T-helper 22 cell (primary cell): ENCODE results near the gene SORT1.
A peak's percentile ranks its signal among the peaks of the same experiment; 100 is the strongest.
"Not testable (repeated sequence)": the region's sequence is repeated elsewhere in the genome, so short reads cannot be mapped to it uniquely, and the experiment has no call there.

Source experiments
- DNase-seq: peaks from one replicate; pipeline ENCODE4 v3.0.0-alpha.2; 2020; ENCODE audit warnings: low read depth

Gene SORT1

DNA sequence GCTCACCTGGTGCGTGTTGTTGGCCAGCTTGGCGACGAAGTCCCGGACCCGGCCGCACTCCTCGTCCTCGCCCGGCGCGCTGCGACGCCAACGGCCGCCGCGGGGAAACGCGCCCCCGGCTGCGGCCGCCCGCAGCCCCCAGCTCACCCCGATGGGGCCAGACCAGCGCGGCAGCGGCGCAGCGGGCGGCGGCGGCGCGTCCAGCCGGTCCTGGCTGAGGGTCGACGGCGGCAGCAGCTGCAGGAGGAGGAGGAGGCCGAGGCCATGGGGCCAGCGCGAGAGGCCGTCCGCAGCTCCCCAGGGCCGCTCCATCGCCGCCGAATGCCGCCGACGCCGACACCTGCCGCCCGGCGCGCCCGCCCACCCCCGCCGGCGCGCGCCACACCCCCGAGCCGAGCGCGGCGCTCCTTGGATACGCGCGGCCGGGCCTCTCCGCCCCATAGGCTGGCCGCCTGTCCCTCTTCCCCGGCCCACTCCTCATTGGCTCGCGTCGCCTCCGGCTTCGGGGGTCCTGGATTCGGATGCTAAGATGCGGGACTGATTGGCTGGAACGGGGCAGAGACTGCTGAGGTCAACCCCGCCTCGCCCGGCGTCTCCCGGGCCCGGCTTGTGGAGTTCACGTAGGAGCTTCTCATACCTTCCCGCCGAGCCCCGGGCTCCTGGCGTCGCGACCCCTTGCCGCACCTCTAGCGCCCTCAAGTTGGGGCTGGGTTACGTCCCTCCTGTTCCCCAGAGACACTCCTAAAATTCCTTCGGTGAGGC lies at the start of gene SORT1:
SORT1 (minus strand) TSS at position 338 of the 762 bp plus-strand sequence; CDS start at position 312, 26 bp downstream.
- peak; percentile 31 for DNase-seq

- not testable (repeated sequence) for DNase-seq
Measured at GRCh38 chr1:109445949-109446695, 48.4 kb upstream of the SORT1 start.

DNA sequence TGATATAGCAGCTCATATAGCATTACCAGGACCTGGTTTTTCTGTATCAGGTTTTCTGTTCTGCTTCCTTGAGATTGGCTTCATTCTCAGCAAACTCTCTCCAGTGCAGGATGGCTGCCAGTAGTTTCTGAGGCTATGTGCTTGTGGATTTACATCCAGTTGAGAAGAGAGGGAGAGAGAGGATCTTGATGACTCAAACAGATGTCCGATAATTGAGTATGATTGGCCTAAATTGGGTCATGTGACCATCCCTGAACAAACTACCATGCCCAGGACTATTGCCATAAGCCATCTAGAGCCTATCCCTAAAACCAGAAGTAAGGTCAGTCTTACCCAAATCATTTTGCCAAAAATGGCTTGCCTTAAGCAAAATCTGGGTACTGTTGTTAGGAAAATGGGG lies 46.6 kb upstream of the SORT1 start:
- no peak for DNase-seq

DNA sequence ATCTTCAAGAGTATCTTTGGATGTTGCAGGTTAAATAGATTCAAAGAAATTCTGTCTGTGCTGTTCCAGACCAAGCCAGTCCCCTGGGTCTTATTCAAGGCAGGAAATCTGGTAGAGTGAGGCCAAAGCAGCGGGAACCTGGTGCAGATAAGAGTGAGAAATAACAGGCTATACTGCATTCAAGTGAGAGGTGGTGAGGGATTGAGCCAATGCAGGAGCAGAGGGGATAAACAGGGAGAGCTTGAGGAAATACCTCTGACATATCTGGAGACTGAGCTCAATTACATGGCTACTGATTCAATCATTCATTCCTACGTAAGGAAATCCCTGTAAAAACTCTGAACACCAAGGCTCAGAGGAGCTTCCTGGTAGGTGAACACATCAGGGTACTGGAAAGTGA lies 45.8 kb upstream of the SORT1 start:
- DNase-seq, result no peak

DNA sequence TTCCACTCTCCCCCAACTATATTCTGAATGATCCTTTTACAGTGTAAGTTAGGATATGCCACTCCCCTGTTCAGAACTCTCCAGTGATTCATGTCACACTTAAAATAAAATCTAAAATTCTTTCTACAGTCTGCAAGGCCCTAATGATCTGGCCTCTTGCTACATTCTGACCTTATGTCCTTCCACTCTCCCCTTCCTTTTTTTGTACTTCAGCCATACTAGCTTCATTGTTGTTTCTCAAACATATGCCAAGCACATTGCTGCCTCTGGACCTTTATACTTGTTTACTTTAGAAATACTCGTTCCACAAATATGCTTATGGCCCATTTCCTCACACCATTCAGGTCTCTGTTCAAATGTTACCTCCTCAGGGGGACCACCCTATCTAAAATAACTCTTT lies 43.4 kb upstream of the SORT1 start:
- DNase-seq, result no peak

DNA sequence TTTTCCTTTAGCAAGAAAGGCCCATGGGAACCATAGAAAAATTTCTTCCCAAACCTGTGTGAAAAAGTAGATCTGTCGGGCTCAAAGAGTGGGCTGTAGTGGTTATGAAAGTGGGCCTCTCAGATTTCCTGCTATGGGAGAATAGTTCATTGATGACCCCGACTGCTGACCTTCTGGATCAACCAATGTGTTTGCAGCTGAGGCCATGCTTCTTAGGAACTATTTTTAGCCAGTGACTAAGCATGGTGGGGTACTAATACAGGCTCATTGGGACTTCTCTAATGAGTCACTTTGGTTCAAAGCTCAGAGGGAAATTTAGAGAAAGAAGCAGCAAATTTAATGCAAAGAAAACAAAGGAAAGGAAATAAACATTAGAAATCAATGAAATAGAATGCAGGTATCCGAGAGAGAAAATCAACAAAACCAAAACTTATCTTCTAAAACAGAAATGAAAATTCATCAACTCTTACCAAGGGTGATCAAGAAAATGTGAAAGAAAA lies 41.1 kb upstream of the SORT1 start:
- no peak for DNase-seq

GRCh38 chr1:109434484-109434883 lies 36.8 kb upstream of the SORT1 start:
- no peak for DNase-seq

GRCh38 chr1:109433322-109433721 lies 35.6 kb upstream of the SORT1 start:
- DNase-seq, result no peak

GRCh38 chr1:109432336-109432735 lies 34.6 kb upstream of the SORT1 start:
- DNase-seq, result no peak

GRCh38 chr1:109427171-109427467 lies 29.4 kb upstream of the SORT1 start:
- DNase-seq, result no peak

DNA sequence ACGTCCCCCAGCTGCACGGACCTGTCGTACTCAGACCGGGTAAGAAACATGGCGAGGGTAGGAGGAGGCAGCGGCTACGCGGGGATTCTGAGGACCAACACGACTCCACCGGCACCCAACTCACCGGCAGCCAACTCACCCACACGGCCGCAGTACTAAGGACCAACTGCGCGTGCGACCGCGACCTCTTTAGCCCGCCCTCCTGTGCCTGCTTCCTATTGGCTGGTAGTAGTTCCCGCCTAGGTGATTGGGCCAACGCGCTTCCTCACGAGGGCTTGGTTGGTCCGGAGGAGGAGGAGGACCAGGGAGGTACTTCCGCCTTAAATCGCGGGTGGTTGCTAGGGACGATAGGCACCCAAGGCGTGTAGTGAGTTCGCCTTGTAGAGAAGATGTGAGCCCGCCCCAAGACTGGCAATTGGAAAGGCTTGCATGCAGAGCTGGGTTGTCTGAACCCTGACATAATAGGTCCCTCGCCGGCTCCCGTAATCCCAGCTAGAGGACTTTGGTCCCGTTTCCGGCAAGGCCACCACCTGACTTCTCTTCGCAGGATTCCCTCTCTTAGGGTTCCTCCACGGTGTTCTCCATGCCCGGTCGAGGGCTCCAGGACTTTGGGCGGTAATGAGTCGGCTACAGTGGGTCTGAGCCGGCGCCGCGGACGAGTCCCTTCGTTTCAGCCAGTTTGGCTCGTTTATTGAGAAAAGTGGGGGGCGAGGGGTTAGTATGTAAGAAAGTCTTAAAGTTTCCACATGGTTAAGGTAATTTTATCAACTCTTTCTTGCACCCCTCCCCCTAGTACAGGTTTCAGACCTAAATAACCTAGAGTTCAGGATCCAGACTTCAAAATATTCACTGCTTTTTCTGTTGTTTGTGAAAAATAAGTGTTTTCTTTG lies 28.8 kb upstream of the SORT1 start, which contains the start of gene PSMA5:
PSMA5 (minus strand) TSS at position 168 of the 890 bp plus-strand sequence; CDS start at position 50, 118 bp downstream.
- DNase-seq, result peak; percentile 94

DNA sequence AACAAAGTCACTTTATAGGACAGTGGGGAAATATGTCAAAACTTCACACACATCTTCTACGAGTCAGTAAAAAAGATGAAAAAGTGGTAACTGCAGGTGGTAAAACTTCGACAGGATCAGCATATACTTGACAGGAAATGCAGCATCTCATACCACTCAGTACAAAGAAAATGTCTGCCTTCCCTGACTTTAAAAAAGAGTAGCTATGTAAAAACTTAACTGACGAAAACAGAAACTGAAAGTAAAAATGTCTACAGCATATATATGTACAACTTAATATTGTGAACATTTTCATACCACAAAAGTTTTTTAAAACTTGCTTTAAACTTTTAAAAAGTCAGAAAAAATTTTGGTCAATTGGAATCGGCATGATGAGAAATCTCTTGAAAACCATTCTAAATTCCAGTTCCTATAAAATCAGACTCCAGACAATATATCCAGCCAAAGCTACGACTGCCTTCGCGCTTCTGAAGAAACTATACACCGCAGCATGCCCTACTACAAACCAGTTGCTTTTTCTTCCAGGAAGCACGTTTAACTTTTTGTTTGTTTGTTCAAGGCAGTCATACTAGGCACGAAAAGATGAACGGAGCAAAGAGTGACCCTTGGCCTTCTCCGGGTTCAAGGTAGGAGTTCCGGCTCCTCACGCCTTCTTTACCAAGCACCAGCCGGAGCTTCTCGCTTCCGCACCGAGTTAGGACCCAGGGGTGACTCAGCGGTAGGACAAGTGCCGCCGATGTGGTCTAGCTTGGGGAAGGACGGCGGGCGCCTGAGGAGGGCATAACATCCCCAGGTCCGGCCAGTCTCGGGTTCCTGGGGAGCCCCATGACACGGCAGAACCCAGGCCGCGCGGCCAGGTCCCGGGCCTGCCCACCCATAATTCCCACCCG lies 27.9 kb upstream of the SORT1 start:
- DNase-seq, result peak; percentile 48

DNA sequence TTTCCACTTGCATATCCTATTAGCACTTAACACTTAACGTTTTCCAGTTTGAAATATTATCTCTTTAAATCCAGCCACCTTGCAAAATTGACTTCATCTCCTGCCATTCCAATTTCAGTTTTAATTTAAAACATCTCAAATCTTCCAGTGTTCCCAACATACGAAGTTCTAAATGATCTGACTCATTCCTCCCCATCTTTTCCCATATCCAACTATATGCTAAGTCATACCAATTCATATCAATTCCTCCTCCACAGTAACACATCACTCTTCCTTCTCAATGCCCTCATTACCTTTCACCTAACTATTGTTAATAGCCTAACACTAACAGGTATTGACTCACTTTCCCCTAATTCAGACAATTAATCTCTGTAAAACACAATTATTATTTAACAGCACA lies 25.8 kb upstream of the SORT1 start:
- no peak for DNase-seq

- no peak for DNase-seq
Measured at GRCh38 chr1:109412551-109412950, 14.8 kb upstream of the SORT1 start.

DNA sequence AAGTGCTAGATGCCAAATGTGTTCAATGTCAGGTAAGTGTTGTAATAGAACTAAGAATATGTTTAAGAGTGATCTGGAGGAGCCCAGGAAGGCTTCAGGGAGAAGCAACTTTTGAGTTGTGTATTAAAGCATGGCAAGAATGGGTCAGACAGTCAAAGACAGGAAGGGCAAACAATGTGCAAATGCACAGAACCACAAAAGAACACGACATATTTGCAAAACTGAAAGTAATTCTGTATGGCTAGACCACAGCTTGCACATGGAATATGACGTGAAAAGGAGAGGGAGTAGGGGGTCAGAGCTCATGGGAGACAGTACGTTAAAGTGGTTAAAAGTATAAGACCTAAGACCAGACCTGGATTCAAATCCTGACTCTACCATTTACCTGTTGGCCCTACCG lies 7.1 kb upstream of the SORT1 start:
- DNase-seq, result no peak

- DNase-seq, result no peak
Measured at GRCh38 chr1:109402025-109402424, 4.3 kb upstream of the SORT1 start.

DNA sequence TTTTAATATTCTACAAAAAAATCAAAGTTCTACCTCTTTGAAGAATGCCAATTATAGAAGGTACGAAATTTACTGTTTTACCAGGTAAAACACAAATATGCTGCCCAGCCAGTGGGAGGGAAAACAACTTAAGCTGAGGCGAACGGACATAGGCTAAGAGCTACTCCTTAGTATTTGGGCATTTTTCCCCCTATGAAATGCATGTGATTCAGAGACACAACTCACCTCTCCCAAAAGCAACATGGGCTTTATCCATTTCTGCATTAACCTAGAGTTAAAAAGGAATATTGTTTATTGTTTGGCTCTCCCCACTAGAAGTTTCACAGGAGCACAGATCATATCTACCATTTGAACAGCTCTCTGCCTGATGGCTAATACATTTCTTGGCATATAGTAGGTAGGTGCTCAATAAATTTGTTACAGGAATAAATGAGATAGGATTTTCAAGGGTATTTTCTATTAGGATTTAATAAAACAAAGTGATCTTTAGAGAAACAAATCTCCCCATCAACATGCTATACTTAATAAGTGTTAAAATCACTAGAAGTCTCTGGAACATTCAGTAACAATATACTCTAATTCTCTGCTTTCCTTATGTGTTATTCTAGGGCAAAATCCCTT lies 2.4 kb upstream of the SORT1 start:
- no peak for DNase-seq

- DNase-seq, result no peak
Measured at GRCh38 chr1:109399326-109399957, 1.7 kb upstream of the SORT1 start.

- no peak for DNase-seq
Measured at GRCh38 chr1:109398343-109399225, 866 bp upstream of the SORT1 start.
